IPS-18a (cell line): ENCODE results near the gene CENPM.

Experiments used
- H3K27ac ChIP-seq: one replicate; pipeline ENCODE4 v1.5.1; 2013; ENCODE audit warnings: low read length
- H3K27me3 ChIP-seq: one replicate; pipeline ENCODE4 v1.6.1; 2013; ENCODE audit warnings: mild to moderate bottlenecking, low read length; ENCODE audit not compliant: control insufficient read depth, insufficient read depth
- H3K36me3 ChIP-seq: one replicate; pipeline ENCODE4 v1.6.1; 2013; ENCODE audit warnings: low read depth, low read length; ENCODE audit not compliant: control insufficient read depth
- H3K4me1 ChIP-seq: one replicate; pipeline ENCODE4 v1.6.1; 2013; ENCODE audit warnings: low read depth, low read length; ENCODE audit not compliant: control insufficient read depth
- H3K4me3 ChIP-seq: one replicate; pipeline ENCODE4 v1.5.1; 2013; ENCODE audit warnings: low read length
- H3K9ac ChIP-seq: one replicate; pipeline ENCODE4 v1.6.1; 2013; ENCODE audit warnings: mild to moderate bottlenecking, low read length, moderate library complexity
- H3K9me3 ChIP-seq: one replicate; pipeline ENCODE4 v1.6.1; 2013; ENCODE audit warnings: low read depth, low read length; ENCODE audit not compliant: control insufficient read depth

Gene CENPM

DNA sequence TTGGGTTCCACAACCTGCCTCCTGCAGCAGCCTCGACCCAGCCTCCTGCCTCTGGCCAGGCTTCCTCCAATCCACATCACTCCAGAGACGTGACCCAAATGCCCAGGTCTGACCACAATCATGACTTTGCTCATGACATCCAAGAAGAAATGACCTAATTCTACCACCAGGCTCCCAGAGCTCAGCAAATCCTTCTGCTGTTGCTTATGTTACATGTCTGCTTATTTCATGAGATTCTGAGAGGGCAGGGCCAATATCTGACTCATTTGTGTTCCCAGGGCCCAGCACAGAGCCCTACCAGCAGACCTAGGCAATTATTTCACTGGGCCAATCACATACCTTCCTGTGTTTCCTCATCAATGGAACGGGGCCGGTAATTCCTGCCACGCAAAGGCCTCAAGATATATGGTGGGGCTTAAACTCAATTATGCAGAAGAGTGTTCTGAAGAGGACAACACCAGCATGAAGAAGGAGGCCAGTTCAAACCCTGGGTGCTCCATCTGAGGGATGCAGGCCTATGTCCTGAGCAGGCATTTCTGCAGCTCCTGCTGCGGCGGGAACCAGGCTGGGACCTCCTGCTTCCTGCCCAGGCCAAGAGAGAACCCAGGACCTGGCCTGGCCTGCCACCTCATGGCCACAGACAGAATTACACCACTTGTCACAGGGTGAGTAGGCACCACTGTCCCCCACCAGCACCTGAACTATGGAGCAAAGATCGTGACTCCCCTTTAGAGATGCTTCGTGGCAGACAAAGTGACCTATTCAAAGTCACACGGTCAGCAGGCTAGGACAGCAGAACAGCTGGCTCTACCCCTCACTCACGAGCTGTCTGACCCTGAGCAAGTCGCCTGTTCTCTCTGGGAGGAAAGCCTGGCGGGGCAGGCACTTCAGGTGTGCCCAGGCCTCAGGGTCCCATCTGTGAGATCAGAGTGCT is 5.9 kb downstream of the CENPM start:
- Histone ChIP-seq H3K27me3 (no peaks in the 10 kb centered on the region), H3K36me3 (peaks cover 44% of the 10 kb centered on the region), H3K4me3 (no peak overlapping the region), H3K27ac (no peak overlapping the region), H3K9me3 (no peaks in the 10 kb centered on the region), H3K4me1 (peaks cover 5% of the 10 kb centered on the region), H3K9ac (no peak overlapping the region)

GRCh38 chr22:41939981-41940831 is 6.7 kb downstream of the CENPM start:
- Histone ChIP-seq H3K27me3 (no peaks in the 10 kb centered on the region), H3K9ac (no peak overlapping the region), H3K4me3 (no peak overlapping the region), H3K4me1 (no peaks in the 10 kb centered on the region), H3K9me3 (no peaks in the 10 kb centered on the region), H3K27ac (no peak overlapping the region), H3K36me3 (peaks cover 44% of the 10 kb centered on the region)

GRCh38 chr22:41936894-41937169 is 10.1 kb downstream of the CENPM start:
- H3K36me3 ChIP-seq, result peaks cover 22% of the 10 kb centered on the region
- no peaks in the 10 kb centered on the region for H3K4me1 ChIP-seq
- H3K27me3 ChIP-seq, result no peaks in the 10 kb centered on the region
- no peak overlapping the region for H3K4me3 ChIP-seq
- no peak overlapping the region for H3K9ac ChIP-seq
- H3K27ac ChIP-seq, result no peak overlapping the region
- no peaks in the 10 kb centered on the region for H3K9me3 ChIP-seq

- H3K4me3 ChIP-seq, result no peak overlapping the region
- no peaks in the 10 kb centered on the region for H3K4me1 ChIP-seq
- H3K36me3 ChIP-seq, result peaks cover 15% of the 10 kb centered on the region
- H3K27ac ChIP-seq, result no peak overlapping the region
- H3K9me3 ChIP-seq, result no peaks in the 10 kb centered on the region
- no peaks in the 10 kb centered on the region for H3K27me3 ChIP-seq
- H3K9ac ChIP-seq, result no peak overlapping the region
These were observed 11.4 kb downstream of the CENPM start for GRCh38 chr22:41935509-41935908.

- Histone ChIP-seq H3K36me3 (peaks cover 14% of the 10 kb centered on the region), H3K4me1 (no peaks in the 10 kb centered on the region), H3K27me3 (no peaks in the 10 kb centered on the region), H3K9me3 (no peaks in the 10 kb centered on the region), H3K4me3 (no peak overlapping the region), H3K27ac (no peak overlapping the region), H3K9ac (no peak overlapping the region)
These were observed 12.0 kb downstream of the CENPM start for GRCh38 chr22:41935015-41935351.

DNA sequence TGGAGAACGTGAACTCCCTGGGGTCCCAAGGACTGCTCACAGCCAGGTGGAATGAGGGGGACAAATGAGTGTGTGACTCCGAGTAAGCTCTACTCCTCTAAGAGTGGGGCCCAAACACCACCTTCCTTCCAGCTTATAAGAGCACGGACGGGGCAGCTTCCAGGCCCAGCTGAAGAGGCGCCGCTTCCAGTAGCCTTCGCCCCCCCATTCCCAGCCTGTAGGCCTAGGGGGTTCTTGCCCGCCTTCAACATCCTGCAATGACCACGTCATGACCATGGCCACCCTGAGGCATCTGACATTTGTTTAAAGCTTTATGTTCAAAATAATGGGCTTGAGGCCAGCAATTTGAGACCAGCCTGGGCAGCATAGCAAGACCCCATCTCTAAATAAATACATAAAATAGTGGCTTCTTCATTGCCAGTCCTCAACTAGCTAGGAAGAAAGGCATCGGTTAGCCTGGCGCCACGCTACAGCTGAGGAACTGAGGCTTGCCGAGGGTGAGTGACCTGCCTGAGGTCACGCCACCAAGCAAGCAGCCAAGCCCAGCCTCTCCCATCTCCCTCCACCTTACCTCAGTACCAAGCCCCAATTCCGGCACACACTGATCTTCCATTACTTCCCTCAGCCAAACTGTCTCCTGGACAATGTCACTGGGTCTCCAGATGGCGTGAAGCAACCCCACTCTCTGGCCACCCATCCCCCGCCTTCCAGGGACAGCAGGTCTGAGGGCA is 12.5 kb downstream of the CENPM start:
- H3K27me3 ChIP-seq, result peaks cover 2% of the 10 kb centered on the region
- peaks cover 14% of the 10 kb centered on the region for H3K36me3 ChIP-seq
- H3K27ac ChIP-seq, result no peak overlapping the region
- H3K4me3 ChIP-seq, result no peak overlapping the region
- no peak overlapping the region for H3K9ac ChIP-seq
- H3K9me3 ChIP-seq, result no peaks in the 10 kb centered on the region
- H3K4me1 ChIP-seq, result no peaks in the 10 kb centered on the region

GRCh38 chr22:41933411-41934177 is 13.4 kb downstream of the CENPM start:
- H3K4me1 ChIP-seq, result no peaks in the 10 kb centered on the region
- H3K36me3 ChIP-seq, result peaks cover 5% of the 10 kb centered on the region
- H3K4me3 ChIP-seq, result no peak overlapping the region
- no peaks in the 10 kb centered on the region for H3K9me3 ChIP-seq
- H3K27ac ChIP-seq, result no peak overlapping the region
- no peak overlapping the region for H3K9ac ChIP-seq
- H3K27me3 ChIP-seq, result peaks cover 9% of the 10 kb centered on the region

DNA sequence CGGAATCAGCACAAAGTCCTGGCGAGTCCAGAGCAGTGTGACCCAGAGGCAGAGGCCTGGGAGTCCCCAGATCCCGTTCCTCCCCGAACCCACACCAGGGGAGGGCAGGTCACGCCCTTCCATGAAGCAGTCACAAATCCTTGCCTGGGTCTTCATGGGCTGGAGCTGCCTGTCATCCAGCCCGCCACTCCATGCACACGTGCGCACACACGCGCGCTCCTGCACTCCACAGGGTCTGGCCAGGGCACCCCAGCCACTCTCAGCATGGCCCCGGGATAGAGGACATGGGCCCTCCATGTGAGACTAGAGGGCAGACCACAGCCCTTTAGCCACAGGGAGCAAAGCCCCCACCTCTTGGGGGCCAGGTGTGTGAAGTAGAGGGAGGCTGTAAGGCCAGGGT is 14.6 kb downstream of the CENPM start:
- H3K4me3 ChIP-seq, result no peak overlapping the region
- H3K9ac ChIP-seq, result no peak overlapping the region
- no peaks in the 10 kb centered on the region for H3K4me1 ChIP-seq
- peaks cover 3% of the 10 kb centered on the region for H3K36me3 ChIP-seq
- H3K27me3 ChIP-seq, result peaks cover 22% of the 10 kb centered on the region
- H3K27ac ChIP-seq, result no peak overlapping the region
- no peaks in the 10 kb centered on the region for H3K9me3 ChIP-seq

GRCh38 chr22:41931701-41932269 is 15.2 kb downstream of the CENPM start:
- Histone ChIP-seq H3K9me3 (no peaks in the 10 kb centered on the region), H3K27me3 (peaks cover 27% of the 10 kb centered on the region), H3K27ac (no peak overlapping the region), H3K4me1 (no peaks in the 10 kb centered on the region), H3K36me3 (peaks cover 3% of the 10 kb centered on the region), H3K9ac (no peak overlapping the region), H3K4me3 (no peak overlapping the region)

- H3K9me3 ChIP-seq, result no peaks in the 10 kb centered on the region
- peaks cover 6% of the 10 kb centered on the region for H3K4me1 ChIP-seq
- no peak overlapping the region for H3K9ac ChIP-seq
- no peak overlapping the region for H3K27ac ChIP-seq
- no peaks in the 10 kb centered on the region for H3K36me3 ChIP-seq
- peaks cover 51% of the 10 kb centered on the region for H3K27me3 ChIP-seq
- no peak overlapping the region for H3K4me3 ChIP-seq
These were observed 17.5 kb downstream of the CENPM start for GRCh38 chr22:41929418-41929810.
